Suppressor macrophage (primary cell): Measurements from ENCODE around the gene C6orf89.
"Not testable (repeated sequence)": the region's sequence is repeated elsewhere in the genome, so short reads cannot be mapped to it uniquely, and the experiment has no call there.

Experiments used
- DNase-seq, 4 experiments: peaks; one replicate each; pipeline ENCODE4 v3.0.0-alpha.2; 2020 to 2022

C6orf89 gene

GRCh38 chr6:36924778-36925374 is 39.1 kb downstream of the C6orf89 start:
- DNase-seq = no peak

GRCh38 chr6:36925809-36926208 is 40.1 kb downstream of the C6orf89 start:
- no peak for DNase-seq

- no peak for DNase-seq
These were observed 41.2 kb downstream of the C6orf89 start for GRCh38 chr6:36926708-36927513.

- no peak for DNase-seq
These were observed 42.2 kb downstream of the C6orf89 start for GRCh38 chr6:36927691-36928546.

- DNase-seq = no peak
These were observed 42.8 kb downstream of the C6orf89 start for GRCh38 chr6:36928547-36928918.

- DNase-seq = no peak
These were observed 43.4 kb downstream of the C6orf89 start for GRCh38 chr6:36929152-36929551.

GRCh38 chr6:36929607-36930006 is 43.9 kb downstream of the C6orf89 start:
- no peak for DNase-seq

GRCh38 chr6:36930483-36930882 is 44.7 kb downstream of the C6orf89 start:
- DNase-seq = no peak

GRCh38 chr6:36933102-36933501 is 47.4 kb downstream of the C6orf89 start:
- DNase-seq = no peak

- no peak for DNase-seq
These were observed 47.8 kb downstream of the C6orf89 start for GRCh38 chr6:36933519-36933918.

GRCh38 chr6:36934901-36935300 is 49.1 kb downstream of the C6orf89 start:
- DNase-seq = no peak

- no peak for DNase-seq
These were observed 51.1 kb downstream of the C6orf89 start for GRCh38 chr6:36936824-36937223.

GRCh38 chr6:36937896-36938295 is 52.1 kb downstream of the C6orf89 start:
- DNase-seq = no peak

GRCh38 chr6:36938536-36938935 is 52.8 kb downstream of the C6orf89 start:
- no peak for DNase-seq

GRCh38 chr6:36939005-36939404 is 53.3 kb downstream of the C6orf89 start:
- DNase-seq = not testable (repeated sequence)

GRCh38 chr6:36940027-36940426 is 54.3 kb downstream of the C6orf89 start:
- no peak for DNase-seq

- DNase-seq = not testable (repeated sequence)
These were observed 55.8 kb downstream of the C6orf89 start for GRCh38 chr6:36941561-36941960.

- DNase-seq = not testable (repeated sequence)
These were observed 56.6 kb downstream of the C6orf89 start for GRCh38 chr6:36942329-36942728.

GRCh38 chr6:36944650-36945049 is 58.9 kb downstream of the C6orf89 start:
- no peak for DNase-seq

GRCh38 chr6:36945301-36945700 is 59.5 kb downstream of the C6orf89 start:
- DNase-seq = no peak

- no peak for DNase-seq
These were observed 60.8 kb downstream of the C6orf89 start for GRCh38 chr6:36946526-36946925.

GRCh38 chr6:36947570-36948351 is 62.0 kb downstream of the C6orf89 start:
- DNase-seq = no peak

GRCh38 chr6:36949076-36949475 is 63.3 kb downstream of the C6orf89 start:
- not testable (repeated sequence) for DNase-seq
